PC-9 (cell line): ENCODE data around the gene CADM1.

Experiments
- CTCF ChIP-seq: fragments of 200-600 bp; sonication (generic); conservative IDR thresholded peaks from 2 replicates; pipeline ENCODE4 v1.6.1; 2017; ENCODE audit warnings: mixed run types, antibody characterized with exemption, mild to moderate bottlenecking, moderate library complexity
- EZH2 ChIP-seq: fragments of 200-600 bp; sonication (generic); IDR thresholded peaks from 2 replicates; pipeline ENCODE4 v1.8.0; 2017; ENCODE audit warnings: antibody characterized with exemption, low read depth

- no peak for TF ChIP-seq CTCF
- TF ChIP-seq EZH2: no peak
These were observed 126.3 kb downstream of the CADM1 start for GRCh38 chr11:115377882-115378296.
